Measurements from ENCODE around the gene PCYT1B. TPM values are rescaled to one million over a fixed set of nuclear protein-coding genes. Genes with fewer than 3 reads are reported as not detected.

Gene PCYT1B
- total and polyA plus RNA-seq, 9 donors = 1.3 to 4.8 (median 2.4) TPM

DNA sequence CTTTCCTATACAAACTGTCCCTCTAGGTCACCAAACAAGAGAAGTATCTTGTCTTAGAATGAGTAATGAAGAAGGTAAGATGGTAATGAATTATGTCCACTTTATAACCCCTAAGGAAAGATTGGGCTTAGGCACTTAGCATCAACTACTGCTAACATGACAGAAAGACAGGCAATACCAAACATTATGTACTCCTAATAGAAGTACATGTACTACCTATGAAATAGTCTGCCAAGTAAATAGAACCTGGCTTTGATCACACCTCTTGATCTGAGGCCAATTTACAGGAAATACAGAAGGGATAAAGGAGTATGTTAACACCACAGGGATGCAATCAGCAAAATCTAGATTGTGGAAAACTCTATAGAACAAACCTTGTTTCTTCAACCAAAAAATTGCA is 14.1 kb upstream of the PCYT1B start:
- H3K4me3 ChIP-seq = no peak overlapping the region
- no peaks in the 10 kb centered on the region for H3K9me3 ChIP-seq
- no peaks in the 10 kb centered on the region for H3K27me3 ChIP-seq
- TF ChIP-seq EP300 (IDR thresholded peaks at IDR 0.05) (no peak), POLR2A (IDR thresholded peaks at IDR 0.05) (no peak)
- TF ChIP-seq, protein P1, sequence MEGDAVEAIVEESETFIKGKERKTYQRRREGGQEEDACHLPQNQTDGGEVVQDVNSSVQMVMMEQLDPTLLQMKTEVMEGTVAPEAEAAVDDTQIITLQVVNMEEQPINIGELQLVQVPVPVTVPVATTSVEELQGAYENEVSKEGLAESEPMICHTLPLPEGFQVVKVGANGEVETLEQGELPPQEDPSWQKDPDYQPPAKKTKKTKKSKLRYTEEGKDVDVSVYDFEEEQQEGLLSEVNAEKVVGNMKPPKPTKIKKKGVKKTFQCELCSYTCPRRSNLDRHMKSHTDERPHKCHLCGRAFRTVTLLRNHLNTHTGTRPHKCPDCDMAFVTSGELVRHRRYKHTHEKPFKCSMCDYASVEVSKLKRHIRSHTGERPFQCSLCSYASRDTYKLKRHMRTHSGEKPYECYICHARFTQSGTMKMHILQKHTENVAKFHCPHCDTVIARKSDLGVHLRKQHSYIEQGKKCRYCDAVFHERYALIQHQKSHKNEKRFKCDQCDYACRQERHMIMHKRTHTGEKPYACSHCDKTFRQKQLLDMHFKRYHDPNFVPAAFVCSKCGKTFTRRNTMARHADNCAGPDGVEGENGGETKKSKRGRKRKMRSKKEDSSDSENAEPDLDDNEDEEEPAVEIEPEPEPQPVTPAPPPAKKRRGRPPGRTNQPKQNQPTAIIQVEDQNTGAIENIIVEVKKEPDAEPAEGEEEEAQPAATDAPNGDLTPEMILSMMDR (IDR thresholded peaks at IDR 0.05) = no peak
- no peak overlapping the region for H3K27ac ChIP-seq
- intact Hi-C loops (cut with DNase I) = no loop called here
- DNase-seq = no peak
- H3K36me3 ChIP-seq = no peaks in the 10 kb centered on the region
- H3K4me1 ChIP-seq (ENCODE audit: insufficient read depth) = no peaks in the 10 kb centered on the region

DNA sequence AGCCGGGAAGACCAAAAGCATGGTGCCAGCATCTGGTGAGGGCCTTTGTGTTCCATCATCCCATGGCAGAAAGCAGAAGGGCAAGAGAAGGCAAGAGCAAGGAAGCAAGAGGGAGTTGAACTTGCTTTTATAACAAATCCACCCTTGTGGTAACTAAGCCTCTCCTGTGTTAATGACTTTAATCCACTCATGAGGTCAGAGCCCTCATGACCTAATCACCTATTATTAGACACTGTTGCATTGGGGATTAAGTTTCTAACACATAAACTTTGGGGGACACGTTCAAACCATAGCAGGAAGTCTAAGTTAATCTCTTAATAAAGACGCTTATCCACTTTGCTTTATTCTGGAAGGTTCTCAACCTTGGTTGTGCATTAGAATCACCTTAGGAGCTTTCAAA is 12.5 kb upstream of the PCYT1B start:
- DNase-seq = no peak
- Histone ChIP-seq H3K27ac (no peak overlapping the region), H3K27me3 (no peaks in the 10 kb centered on the region), H3K4me3 (no peak overlapping the region), H3K36me3 (no peaks in the 10 kb centered on the region), H3K9me3 (no peaks in the 10 kb centered on the region), H3K4me1 (ENCODE audit: insufficient read depth) (no peaks in the 10 kb centered on the region)
- TF ChIP-seq EP300 (IDR thresholded peaks at IDR 0.05) (no peak), POLR2A (IDR thresholded peaks at IDR 0.05) (no peak)
- TF ChIP-seq, protein P1 (IDR thresholded peaks at IDR 0.05) = no peak
- 70 to 72% (median 70%) methylated on average over 3 of the region's 3 CpGs for WGBS, 3 donors
- intact Hi-C loops (cut with DNase I) = no loop called here

DNA sequence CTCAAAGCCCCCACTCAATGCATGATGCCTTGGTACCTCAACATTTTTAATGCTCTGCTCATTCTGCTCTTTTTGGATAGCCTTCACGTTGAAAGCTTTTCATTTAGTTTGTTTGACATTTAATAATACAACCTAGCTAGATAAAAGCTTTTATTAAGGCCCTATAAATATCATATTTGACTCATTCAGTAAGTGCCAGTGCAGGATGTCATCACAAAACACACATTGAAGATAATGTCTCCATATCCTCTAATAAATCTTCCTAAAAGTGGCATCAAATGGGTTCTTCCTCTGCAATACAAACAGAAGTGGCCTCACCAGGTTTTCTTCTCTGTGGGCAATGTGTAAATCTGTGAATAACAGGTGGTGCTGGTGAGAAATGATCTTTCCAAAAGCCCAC is 12.0 kb upstream of the PCYT1B start:
- intact Hi-C loops (cut with DNase I) = no loop called here
- Histone ChIP-seq H3K9me3 (no peaks in the 10 kb centered on the region), H3K4me3 (no peak overlapping the region), H3K4me1 (ENCODE audit: insufficient read depth) (no peaks in the 10 kb centered on the region), H3K27me3 (no peaks in the 10 kb centered on the region), H3K27ac (no peak overlapping the region), H3K36me3 (no peaks in the 10 kb centered on the region)
- TF ChIP-seq, protein P1 (IDR thresholded peaks at IDR 0.05) = no peak
- no peak for TF ChIP-seq POLR2A (IDR thresholded peaks at IDR 0.05)
- TF ChIP-seq EP300 (IDR thresholded peaks at IDR 0.05) = no peak
- DNase-seq = no peak
- WGBS, 3 donors = 24 to 36% (median 27%) methylated on average over 1 of the region's 1 CpG

DNA sequence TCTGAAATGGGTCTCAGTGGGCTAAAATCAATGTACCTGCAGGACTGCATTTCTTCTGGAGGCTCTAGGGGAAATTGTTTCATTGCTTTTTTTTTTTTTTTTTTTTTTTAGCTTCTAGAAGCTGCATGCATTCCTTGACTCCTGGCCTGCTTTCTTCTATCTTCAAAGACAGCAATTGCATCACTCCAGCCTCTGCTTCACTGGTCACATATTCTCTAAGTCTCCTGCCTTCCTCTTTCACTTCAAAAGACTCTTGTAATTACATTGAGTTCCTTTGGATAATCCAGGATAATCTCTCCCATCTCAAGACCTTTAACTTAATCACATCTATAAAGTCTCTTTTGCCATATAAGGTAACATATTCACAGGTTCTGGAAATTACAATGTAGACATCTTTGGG is 11.3 kb upstream of the PCYT1B start:
- intact Hi-C loops (cut with DNase I) = no loop called here
- Histone ChIP-seq H3K4me1 (ENCODE audit: insufficient read depth) (no peaks in the 10 kb centered on the region), H3K27me3 (no peaks in the 10 kb centered on the region), H3K36me3 (no peaks in the 10 kb centered on the region), H3K9me3 (no peaks in the 10 kb centered on the region), H3K4me3 (no peak overlapping the region), H3K27ac (no peak overlapping the region)
- no peak for DNase-seq
- TF ChIP-seq POLR2A (IDR thresholded peaks at IDR 0.05) = no peak
- TF ChIP-seq, protein P1 (IDR thresholded peaks at IDR 0.05) = no peak

All from ovary (tissue), 9 donors.